Smooth muscle cell of the brain vasculature (primary cell): ENCODE measurements around the gene SMIM38.

Experiments
- DNase-seq: peaks from one replicate; pipeline ENCODE4 v3.0.0-alpha.2; 2012; ENCODE audit warnings: low read depth, low spot score

Gene SMIM38

DNA sequence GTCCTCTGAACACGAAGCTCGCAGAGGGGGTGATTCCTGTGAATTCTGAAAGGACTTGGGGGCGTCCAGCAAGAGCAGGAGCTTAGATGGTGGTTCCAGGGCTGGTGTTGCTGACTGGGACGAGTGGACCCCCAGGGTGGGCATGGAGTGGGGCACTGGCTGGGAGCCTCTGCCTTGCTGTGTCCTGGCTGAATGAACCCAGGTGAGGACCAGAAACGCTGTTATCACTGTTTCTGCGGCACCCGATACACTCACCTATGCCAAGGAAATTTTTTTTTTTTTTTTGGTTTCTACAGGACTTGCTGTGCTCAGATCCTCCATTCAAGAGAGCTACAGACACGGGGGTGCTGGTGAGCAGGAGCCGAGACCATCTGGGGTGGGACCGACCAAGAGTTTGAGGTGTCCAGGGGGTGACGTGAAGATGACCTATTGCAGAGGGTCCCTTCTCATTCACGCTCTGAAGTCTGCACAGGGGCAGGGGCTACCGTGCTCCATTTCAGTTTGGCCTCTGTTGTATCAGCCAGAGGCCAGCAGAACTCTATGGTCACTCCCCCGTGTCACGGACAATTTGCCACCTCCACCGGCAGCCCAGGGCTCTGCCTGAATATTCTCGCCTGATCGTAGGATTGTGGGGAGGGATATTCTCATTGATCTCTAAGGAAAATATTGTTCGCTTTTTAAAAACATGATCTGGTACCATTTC is 3.6 kb downstream of the SMIM38 start:
- no peak for DNase-seq

DNA sequence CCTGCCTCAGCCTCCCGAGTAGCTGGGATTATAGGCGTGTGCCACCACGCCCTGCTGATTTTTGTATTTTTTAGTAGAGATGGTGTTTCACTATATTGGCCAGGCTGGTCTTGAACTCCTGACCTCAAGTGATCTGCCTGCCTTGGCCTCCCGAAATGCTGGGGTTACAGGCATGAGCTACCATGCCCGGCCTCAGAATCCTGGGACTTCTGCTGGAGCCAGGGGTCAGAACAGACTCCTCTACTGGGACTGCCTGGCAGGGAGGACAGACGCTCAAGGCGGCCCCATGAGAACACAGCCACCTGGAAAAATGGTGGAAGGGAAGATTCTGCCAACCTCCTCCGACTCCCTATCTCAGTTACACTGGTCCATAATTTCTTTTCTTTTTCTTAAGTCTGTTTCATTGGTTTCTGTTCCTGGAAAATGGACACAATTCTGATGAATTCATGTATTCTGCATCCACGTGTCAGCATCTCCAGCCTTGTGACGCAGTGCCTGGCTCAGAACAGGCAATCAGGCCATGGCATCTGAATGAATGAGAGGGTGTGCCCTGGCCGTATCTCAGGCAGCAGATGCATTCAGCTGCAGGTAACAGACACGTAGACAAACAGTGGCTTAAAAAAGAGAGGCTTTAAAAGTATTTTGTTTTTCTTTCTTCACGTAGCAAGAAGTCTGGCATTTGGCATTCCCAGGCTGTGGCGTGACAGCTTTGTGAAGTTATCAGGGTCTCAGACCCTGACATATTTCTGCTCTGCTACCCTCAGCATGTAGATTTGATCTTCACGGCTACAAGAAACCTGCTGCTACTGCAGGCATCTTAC is 4.8 kb downstream of the SMIM38 start:
- no peak for DNase-seq

DNA sequence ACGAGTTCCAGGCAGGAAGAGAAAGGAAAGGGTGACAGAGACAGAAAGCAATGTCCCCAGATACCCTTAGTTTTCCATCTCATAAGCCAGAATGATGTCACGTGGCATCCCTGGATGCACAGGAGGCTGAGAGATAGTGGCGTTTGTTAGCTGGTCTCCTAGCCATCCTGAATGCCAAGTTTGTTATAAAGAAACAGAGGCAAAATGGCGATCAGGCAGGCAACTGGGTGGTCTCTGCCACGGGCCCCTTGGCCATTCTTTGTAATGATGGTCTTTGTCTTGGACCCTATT is 5.3 kb downstream of the SMIM38 start:
- DNase-seq: no peak

DNA sequence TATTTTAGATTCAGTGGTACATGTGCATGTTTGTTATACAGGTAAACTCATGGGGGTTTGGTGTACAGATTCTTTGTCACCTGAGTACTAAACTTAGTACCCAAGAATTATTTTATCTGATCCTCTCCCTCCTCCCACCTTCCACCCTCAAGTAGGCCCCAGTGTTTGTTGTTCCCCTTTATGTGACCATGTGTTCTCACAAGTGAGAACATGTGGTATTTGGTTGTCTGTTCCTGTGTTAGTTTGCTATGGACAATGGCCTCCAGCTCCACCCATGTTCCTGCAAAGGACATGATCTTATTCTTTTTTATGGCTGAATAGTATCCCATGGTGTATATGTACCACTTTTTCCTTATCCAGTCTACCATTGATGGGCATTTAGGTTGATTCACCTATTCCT is 6.8 kb downstream of the SMIM38 start:
- DNase-seq: no peak

DNA sequence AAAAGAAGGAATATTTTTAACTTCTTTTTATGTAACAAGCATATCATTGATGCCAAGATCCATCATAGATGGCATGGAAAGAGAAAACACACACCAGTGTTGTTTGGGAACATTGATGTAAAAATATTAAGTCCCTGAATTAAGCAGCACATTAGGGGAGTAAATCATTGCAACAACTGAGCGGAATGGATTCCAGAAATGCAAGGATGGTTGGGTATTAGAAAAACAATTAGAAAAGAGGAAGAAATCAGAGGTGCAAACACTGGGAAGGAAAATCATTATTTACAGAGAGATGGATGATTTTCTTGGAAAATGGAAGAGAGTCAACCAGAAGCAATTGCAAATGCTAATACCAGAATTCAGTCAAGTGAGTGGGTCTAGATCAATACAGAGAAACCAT is 8.1 kb downstream of the SMIM38 start:
- no peak for DNase-seq

DNA sequence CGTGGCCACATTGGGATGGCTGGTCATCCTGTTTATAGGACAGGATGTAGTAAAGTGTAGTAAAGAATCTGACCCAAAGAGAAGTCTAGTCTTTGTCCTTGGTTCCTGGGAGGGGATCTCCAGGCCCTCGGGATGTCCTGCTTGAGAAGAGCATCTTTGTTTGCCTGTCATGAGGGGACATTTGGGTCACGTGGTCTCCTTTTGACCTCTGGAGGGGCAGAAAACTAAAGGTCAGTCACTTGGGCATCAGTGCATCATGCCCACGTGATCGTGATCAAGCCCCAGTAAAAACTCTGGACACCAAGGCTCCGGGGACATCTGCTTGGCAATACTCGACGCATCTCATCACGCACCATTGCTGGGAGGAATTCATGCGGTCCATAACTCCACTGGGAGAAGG is 9.1 kb downstream of the SMIM38 start:
- no peak for DNase-seq

DNA sequence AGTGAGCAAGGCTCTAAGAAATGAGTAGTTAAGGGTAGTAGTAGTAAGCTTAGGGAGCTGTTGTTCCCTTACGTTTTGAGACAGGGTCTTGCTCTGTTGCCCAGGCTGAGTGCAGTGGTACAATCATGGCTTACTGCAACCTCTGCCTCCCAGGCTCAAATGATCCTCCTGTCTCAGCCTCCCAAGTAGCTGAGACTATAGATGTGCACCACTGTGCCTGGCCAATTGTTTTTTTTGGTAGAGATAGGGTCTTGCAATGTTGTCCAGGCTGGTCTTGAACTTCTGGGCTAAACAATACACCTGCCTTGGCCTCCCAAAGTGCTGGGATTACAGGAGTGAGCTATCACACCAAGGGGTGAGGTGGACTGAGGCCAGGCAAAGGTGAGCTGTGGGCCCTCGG is 10.0 kb downstream of the SMIM38 start:
- DNase-seq: no peak

DNA sequence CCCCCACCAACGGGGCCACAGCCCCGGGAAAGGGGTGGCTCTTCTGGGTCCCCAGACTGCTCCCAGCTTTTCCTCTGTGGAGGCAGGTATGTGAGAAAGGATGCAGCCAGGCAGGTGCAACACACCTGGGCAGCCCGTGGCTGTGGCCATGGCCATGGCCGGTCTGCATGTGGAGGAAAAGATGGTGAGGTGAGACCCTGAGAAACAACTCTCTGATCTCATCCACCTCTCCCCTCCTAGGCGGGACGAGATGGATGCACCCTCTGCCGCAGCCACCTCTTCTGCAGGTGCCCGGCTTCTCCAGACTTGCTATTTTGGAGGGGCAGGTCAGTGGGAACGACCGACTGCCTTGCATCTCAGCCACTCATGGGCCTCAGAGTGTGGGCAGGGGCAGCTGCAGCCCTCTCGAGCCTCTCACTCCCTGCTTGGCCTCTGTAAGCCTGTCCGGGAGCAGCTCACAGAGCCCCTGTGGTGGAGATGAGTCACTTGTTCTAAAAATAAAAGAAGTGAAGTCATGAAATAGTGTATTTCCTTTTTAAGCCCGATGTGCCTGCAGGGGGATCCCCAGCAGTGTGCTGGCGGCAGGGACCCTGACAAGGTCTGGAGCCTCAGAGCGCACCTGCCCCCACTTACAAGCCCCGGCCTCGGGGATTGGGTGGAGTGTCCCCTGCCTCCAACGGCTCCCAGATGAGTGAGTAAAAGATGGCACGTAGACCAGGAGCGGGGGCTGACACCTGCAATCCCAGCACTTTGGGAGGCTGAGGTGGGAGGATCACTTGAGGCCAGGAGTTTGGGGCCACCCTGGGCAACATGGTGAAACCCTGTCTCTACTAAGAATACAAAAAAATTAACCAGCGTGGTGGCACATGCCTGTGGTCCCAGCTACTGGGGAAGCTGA is 10.7 kb downstream of the SMIM38 start:
- DNase-seq: peak; percentile 87

DNA sequence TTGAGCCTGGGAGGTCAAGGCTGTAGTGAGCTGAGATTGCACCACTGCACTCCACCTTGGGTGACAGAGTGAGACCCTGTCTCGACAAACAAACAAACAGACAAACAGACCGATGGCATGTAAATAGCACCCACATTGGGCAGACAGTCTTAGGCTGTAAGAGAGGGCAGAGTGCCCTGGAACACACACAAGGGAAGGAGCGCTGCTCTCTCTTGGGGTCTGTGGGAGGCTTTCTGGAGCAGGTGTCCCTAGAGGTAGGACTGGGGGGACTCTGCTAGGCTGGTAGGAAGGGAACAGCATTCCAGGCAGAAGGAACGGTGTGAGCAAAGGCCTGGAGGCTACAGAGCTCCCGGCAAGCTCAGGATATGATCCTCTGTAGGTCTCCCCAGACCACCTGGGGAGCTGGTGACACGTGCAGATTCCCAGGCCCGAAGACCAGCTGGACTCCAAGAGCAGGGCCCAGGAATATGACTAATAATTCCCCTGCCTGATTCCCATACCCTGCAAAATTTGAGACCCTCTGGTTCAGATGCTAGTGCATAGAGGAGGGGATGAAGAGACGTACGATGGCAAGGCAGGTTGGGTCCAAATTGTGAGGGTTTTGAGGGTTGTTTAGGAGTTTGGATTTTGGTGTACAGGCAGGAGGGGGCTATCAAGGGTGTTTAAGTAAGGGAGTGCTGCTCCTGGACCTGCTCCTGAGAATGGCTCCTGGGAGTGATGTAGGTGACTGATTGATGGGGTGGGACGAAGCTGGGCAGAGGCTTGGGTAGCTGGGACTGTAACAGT is 11.6 kb downstream of the SMIM38 start:
- no peak for DNase-seq

DNA sequence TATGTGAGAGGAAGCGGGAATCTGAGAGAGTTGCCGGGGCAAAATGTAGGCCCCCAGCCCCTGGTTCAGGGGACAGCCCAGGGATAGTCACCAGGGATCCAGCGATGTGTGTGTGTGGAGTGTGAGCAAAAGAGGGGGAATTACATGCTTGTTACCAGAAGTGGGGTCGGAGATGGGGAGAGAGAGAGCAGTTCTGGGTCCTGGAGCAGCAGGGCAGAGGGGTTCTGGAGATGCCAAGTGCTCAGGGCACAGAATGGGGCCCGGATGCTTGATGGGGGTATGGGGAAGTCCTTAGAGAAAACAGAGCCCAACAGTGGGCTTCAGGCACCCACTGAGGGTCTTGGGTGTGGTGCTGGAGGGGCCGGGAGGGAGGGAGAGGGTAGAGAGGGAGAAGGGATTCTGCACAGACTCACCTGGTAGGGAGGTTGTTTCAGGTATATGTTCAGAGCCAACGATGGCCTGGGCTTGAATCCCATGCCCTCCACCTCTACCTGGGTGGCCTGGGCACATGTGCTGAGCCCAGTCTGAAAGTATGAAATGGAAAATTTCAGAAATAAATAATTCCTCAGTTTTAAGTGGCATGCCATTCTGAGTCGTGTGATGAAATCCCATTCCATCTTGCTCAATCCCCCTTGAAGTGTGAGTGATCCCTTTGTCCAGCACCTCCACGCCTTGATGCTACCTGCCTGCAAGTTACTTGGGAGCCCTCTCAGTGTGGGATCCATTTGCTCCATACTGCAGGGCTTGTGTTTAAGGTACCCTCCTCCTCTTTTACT is 12.4 kb downstream of the SMIM38 start:
- no peak for DNase-seq

DNA sequence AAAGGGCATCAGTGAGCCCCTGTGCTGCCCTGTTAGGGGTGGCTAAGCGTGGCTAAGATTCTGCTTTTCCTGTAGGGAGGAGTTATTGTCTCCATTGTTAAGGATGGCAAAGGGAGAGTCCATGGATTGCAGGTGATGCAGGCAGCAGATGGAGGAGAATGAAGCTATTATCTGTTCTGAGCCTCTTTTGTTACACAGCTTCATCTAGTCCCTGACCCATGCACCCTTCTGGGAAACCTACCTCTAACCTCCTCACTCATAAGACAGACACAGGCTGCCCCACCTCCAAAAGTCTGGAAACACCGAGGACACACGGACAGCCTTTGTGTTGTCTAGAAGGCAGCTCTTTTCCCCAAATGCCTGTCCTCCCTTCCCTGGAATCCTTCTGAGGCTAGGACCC is 13.7 kb downstream of the SMIM38 start:
- no peak for DNase-seq

DNA sequence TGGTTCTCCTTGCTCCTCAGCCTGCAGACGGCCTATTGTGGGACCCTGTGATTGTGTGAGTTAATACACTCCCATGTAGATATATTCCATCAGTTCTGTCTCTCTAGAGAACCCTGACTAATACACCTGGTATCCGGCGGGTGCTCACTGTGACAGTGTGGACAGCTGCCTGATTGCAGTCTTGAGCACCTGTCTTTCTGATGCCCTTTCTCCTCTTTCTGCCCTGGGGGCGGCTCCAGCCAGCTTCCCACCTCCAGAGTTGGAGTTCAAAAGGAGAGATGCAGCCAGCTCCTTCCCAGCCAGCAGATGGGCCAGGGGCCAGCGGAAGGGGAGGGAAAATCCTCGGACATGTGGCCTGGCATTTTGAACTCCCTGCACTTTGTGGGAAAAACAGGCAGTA is 15.0 kb downstream of the SMIM38 start:
- DNase-seq: no peak

DNA sequence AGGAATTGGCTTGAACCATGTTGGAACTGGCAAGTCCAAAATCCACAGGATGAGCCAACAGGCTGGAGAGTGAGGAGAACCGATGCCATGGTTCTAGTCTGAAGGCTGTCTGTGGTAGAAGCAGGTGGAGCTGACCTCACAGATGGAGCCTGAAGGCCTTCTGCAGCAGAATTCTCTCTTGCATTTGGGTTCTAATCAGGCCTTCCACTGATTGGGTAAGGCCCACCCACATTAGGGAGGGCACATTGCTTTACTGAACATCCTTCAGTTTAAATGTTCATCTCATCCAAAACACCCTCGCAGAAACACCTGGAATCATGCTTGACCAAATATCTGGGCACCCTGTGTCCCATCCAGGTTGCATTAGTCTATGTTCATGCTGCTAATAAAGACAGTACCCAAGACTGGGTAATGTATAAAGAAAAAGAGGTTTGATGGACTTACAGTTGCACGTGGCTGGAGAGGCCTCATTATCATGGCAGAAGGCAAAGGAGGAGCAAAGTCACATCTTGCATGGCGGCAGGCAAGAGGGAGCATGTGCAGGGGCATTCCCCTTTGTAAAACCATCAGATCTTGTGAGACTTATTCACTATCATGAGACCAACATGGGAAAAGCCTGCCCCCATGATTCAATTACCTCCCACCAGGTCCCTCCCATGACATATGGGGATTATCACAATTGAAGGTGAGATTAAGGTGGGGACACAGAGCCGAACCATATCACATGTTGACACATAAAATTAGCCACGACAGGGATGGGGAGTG is 15.9 kb downstream of the SMIM38 start:
- no peak for DNase-seq

DNA sequence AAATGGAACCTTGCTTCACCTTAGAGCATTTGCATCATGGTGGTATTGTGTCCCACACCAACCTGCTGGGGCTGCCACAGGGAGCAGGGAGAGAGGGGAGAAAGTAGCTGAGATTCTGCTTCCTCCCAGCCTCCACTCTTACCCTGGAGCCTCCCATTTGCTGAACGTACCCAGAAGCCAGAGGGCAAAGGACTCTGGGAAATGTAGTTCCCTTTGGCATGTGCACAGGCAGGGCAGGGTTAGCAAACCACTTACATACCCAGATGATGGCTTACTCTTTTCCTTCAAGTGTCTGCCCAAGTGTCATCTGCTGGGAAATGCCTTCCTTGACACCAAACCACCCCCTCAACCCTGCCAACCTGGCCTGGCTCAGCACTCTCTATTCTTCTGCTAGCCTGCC is 16.9 kb downstream of the SMIM38 start:
- DNase-seq: no peak

DNA sequence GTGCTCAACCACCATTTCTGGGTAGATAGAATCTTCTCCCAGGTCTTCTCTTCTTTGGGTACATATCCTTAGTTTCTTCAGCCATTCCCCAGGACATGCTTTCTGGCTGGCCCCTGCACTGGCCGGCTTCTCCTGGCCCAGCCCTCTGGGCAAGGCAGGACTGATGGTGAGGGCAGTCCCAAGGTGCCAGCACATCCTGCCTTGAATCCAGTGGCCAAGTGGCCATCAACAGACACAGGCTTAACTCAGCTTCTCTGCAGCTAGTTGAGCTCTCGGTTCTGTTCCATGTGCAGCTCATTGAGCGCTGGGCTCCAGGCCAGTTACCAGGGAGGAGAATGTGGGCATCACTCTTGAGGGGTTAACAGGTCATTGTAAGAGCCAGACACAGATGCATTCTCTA is 17.6 kb downstream of the SMIM38 start:
- DNase-seq: no peak

DNA sequence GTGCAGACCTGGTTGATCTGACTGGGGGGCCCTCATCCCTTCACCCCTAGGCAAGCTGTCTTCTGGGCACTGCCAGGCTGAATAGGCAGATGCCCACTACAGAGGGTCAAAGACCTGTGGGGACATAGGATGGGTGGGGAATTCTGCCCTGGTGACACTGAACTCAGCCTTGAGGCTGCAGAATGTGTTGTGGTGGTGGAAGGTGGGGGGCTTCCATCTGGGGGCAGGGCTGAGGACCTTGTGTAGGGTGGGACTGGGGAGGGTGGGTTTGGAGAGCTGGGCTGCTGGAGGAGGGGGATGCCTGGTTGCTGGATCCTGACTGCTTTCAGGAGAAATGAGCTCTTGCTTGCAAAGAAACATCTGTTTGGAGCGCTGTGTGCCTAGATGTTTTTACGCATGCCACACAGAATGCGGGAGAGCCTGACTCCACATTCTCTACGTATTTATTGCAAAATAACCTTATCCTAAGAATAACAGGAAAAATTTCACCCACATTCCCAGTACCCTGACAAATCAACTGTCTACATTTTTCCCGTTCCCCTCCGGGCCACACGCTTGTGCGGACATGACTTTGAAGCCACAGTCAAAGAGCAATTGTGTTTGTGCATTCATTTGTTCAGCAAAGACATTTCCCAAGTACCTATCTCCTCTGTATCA is 18.3 kb downstream of the SMIM38 start:
- no peak for DNase-seq

DNA sequence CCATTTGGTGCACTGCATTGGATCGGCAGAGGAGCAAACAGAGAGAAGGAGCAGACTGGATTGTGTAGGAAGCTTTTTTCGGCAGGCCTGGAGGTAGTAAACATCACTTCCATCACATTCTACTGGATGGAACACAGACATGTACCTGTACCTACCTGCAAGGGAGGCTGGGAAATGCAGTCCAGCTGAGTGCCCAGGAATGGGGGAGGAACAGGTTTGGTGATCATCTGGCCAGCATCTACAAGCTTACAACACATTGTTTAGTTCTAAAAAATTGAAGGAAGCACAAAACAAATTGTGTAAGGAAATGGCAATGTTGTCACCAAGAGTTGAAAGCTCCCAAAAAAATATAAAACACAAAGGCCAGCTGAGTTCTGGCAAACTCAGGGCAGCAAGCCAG is 19.1 kb downstream of the SMIM38 start:
- no peak for DNase-seq

DNA sequence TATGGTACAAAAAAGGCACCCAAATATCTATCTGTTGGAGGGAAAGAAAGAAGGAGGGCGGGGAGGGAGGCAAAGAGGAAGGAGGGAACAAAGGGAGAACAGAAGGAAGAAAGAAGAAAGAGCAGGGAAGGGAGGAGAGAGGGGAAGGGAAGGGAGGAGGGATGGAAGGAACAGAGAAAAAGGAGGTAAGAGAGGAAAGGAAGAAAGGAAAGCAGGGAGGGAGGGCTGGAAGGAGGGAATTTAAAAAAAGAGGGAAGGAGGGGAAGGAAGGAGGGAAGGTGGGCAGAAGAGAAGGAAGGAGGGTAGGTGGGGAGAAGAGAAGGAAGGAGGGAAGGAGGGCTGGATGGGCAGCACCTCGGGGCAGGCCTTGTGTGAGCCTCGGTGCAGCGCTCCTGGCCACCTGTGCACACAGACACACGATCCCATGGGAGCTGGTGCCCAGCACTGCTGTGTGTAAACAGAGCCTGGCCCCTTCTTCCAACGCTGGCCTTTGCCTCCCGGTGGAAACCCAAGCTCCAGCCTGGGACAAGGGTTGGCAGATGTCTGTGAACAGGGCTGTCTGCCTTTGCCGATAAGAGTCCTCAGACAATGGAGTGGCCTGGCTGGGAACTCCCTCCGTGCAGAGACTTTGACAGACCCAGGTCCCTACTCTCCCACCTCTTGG is 23.2 kb downstream of the SMIM38 start:
- no peak for DNase-seq

DNA sequence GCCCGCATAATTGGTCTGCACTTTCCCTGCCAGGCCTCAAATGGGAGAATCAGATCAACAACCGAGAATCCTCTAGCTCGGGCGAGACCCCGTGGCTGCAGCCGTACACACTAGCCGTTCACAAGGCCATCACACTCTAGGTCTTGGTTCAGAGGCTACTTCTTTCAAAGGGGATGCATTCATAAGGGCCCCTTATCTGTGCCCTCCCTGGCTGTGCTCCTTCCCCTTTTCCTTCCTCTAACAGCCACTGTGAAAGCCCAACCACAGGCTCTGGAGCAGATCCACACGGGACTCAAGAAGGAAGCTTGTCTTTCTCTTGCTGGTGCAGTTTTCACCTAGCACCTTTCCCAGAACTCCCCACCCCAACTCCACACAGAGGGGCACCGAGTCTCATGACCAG is 24.5 kb downstream of the SMIM38 start:
- DNase-seq: no peak
